WI38 (cell line): ENCODE results near the gene TRIM44.

ENCODE experiments used
- H3K4me3 ChIP-seq: 2 replicates; pipeline ENCODE4 v1.5.1; 2011; ENCODE audit warnings: low read depth, mild to moderate bottlenecking, control low read depth, low read length
- CTCF ChIP-seq: IDR thresholded peaks from 2 replicates; pipeline ENCODE4 v1.5.1; 2012; ENCODE audit warnings: low read depth, mild to moderate bottlenecking, control low read depth, low read length

TRIM44 gene

DNA sequence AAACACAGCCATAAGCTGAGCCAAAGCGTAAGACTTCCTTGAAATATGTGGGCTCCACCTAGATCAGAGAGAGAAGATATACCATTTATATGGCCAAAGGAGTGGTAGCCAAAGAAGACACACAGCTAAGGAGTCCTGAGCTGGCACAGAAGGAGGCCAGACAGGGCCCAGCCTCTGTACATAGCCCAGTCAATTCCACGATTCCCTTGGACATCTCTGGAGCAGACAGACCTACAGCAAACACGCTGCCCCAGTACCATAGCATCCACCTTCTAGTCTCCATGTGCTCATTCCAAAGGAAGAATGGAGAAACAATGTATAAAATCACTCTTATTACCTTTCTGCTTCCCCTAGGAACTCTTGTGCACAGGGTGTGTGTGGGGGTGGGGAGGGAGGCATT is 179.2 kb downstream of the TRIM44 start:
- TF ChIP-seq CTCF, result no peak
- H3K4me3 ChIP-seq, result no peak overlapping the region

GRCh38 chr11:35842958-35843357 is 180.4 kb downstream of the TRIM44 start:
- TF ChIP-seq CTCF, result no peak
- H3K4me3 ChIP-seq, result no peak overlapping the region

DNA sequence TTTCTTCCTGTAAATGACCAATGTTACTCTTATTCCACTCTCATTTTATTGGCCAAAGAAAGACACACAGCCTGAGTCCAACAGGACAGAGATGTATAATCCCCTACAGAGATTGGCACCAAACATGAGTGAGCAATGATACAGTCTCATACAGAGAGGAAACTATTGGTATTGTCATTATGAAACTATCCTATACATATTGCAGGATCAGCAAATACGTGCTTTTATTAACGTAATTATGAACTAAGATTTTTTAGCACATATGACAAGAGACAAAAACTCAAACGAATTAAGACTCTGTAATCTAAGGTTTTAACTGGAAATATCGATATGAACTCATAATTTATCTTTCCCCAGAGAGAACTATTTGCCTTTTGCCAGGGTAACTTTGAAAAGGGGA is 182.0 kb downstream of the TRIM44 start:
- no peak overlapping the region for H3K4me3 ChIP-seq
- no peak for TF ChIP-seq CTCF

- no peak for TF ChIP-seq CTCF
- no peak overlapping the region for H3K4me3 ChIP-seq
Measured at GRCh38 chr11:35845860-35846259, 183.3 kb downstream of the TRIM44 start.

DNA sequence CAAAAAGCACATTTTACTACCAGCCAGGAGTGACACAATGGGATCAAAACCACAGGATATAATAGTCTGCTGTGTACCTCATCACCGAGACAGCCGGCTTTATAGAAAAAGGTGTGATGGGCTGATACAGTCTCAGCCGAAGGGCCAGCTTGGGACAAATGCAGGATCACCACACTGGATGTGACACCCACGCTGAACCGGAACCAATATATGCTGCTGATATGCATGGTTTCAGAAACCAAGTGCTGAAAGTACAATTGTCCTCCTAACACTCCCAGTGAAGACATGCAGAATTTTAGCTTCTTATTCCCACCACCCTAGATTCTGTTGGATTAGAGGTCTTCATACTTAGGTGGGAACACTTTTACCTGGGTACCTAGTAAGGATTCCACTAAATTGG is 184.3 kb downstream of the TRIM44 start:
- no peak for TF ChIP-seq CTCF
- no peak overlapping the region for H3K4me3 ChIP-seq

GRCh38 chr11:35847473-35847872 is 184.9 kb downstream of the TRIM44 start:
- no peak overlapping the region for H3K4me3 ChIP-seq
- TF ChIP-seq CTCF, result no peak

GRCh38 chr11:35848616-35849015 is 186.0 kb downstream of the TRIM44 start:
- no peak for TF ChIP-seq CTCF
- no peak overlapping the region for H3K4me3 ChIP-seq
